WTC11 (cell line): Measurements from ENCODE around the gene ANKIB1. TPM values are rescaled to one million over a fixed set of nuclear protein-coding genes. Genes with fewer than 3 reads are reported as not detected.
A peak's percentile ranks its signal among the peaks of the same experiment; 100 is the strongest.

Experiments
- ATAC-seq: fragments of 200-7000 bp; cut with Tn5 transposase; 2 replicates; pipeline ENCODE4 v1.10.0; 2021; ENCODE audit warnings: mild to moderate bottlenecking, moderate library complexity
- CTCF ChIA-PET: fragments of 300-600 bp; sonication (Branson Sonifier 250); formaldehyde crosslinking; loops from one replicate; lab custom pipeline; 2021; ENCODE audit warnings: antibody characterized with exemption; lab: Charles Lee
- POLR2A ChIA-PET: fragments of 350-600 bp; sonication (Branson Sonifier 250); formaldehyde crosslinking; loops from one replicate; lab custom pipeline; 2021; ENCODE audit warnings: antibody characterized with exemption; lab: Charles Lee
- DNase-seq: peaks from one replicate; pipeline ENCODE4 v3.0.0; 2021; ENCODE audit warnings: low spot score
- H3K27ac Mint-ChIP-seq: 2 replicates; pipeline ENCODE4 v1.8.0; 2021; ENCODE audit warnings: mixed read lengths
- H3K27me3 Mint-ChIP-seq: 2 replicates; pipeline ENCODE4 v1.8.0; 2021; ENCODE audit warnings: low read depth, mild to moderate bottlenecking, moderate library complexity, mixed read lengths
- H3K36me3 Mint-ChIP-seq: 2 replicates; pipeline ENCODE4 v1.8.0; 2021; ENCODE audit warnings: mixed read lengths
- H3K4me1 Mint-ChIP-seq: 2 replicates; pipeline ENCODE4 v1.8.0; 2022; ENCODE audit warnings: mixed read lengths
- H3K4me3 Mint-ChIP-seq: 2 replicates; pipeline ENCODE4 v1.8.0; 2021; ENCODE audit warnings: mild to moderate bottlenecking, moderate library complexity, mixed read lengths
- H3K9me3 Mint-ChIP-seq: 2 replicates; pipeline ENCODE4 v1.8.0; 2021; ENCODE audit warnings: mixed read lengths
- ATF1 ChIP-seq: sonication (generic); formaldehyde crosslinking; IDR thresholded peaks from 2 replicates; pipeline ENCODE4 v1.8.1; 2023; ENCODE audit warnings: mild to moderate bottlenecking, moderate library complexity, missing genetic modification reagents
- ATF3 ChIP-seq: sonication (generic); formaldehyde crosslinking; conservative IDR thresholded peaks from 2 replicates; pipeline ENCODE4 v1.8.1; 2022; ENCODE audit warnings: mild to moderate bottlenecking, missing genetic modification reagents
- CBFB ChIP-seq: sonication (generic); formaldehyde crosslinking; IDR thresholded peaks from 2 replicates; pipeline ENCODE4 v1.8.1; 2022; ENCODE audit warnings: mild to moderate bottlenecking, low read depth, missing genetic modification reagents
- CREB1 ChIP-seq: sonication (generic); formaldehyde crosslinking; IDR thresholded peaks from 2 replicates; pipeline ENCODE4 v1.8.0; 2023; ENCODE audit warnings: mild to moderate bottlenecking, missing genetic modification reagents
- ETV6 ChIP-seq: sonication (generic); formaldehyde crosslinking; IDR thresholded peaks from 2 replicates; pipeline ENCODE4 v1.8.1; 2022; ENCODE audit warnings: mild to moderate bottlenecking, missing genetic modification reagents
- FOXK1 ChIP-seq: sonication (generic); formaldehyde crosslinking; IDR thresholded peaks from 2 replicates; pipeline ENCODE4 v1.8.0; 2022; ENCODE audit warnings: mild to moderate bottlenecking, moderate library complexity, missing genetic modification reagents
- FOXP4 ChIP-seq: sonication (generic); formaldehyde crosslinking; IDR thresholded peaks from 2 replicates; pipeline ENCODE4 v1.8.0; 2022; ENCODE audit warnings: mild to moderate bottlenecking, missing genetic modification reagents
- HMGA2 ChIP-seq: fragments of 250-450 bp; sonication (Bioruptor Pico); IDR thresholded peaks from 2 replicates; pipeline ENCODE4 v1.4.0; 2021; ENCODE audit warnings: mild to moderate bottlenecking, moderate library complexity
- HMGXB4 ChIP-seq: sonication (generic); formaldehyde crosslinking; IDR thresholded peaks from 2 replicates; pipeline ENCODE4 v1.8.1; 2023; ENCODE audit warnings: mild to moderate bottlenecking, moderate library complexity, missing genetic modification reagents
- IRF1 ChIP-seq: sonication (generic); formaldehyde crosslinking; IDR thresholded peaks from 2 replicates; pipeline ENCODE4 v1.8.0; 2023; ENCODE audit warnings: missing genetic modification reagents
- MAX ChIP-seq: sonication (generic); formaldehyde crosslinking; IDR thresholded peaks from 2 replicates; pipeline ENCODE4 v1.8.0; 2022; ENCODE audit warnings: mild to moderate bottlenecking, missing genetic modification reagents
- NFYB ChIP-seq: sonication (generic); formaldehyde crosslinking; conservative IDR thresholded peaks from 2 replicates; pipeline ENCODE4 v1.8.0; 2022; ENCODE audit warnings: low read depth, missing genetic modification reagents
- NR2C2 ChIP-seq: sonication (generic); formaldehyde crosslinking; IDR thresholded peaks from 2 replicates; pipeline ENCODE4 v1.8.0; 2022; ENCODE audit warnings: mild to moderate bottlenecking, missing genetic modification reagents
- SMAD4 ChIP-seq: sonication (generic); formaldehyde crosslinking; IDR thresholded peaks from 2 replicates; pipeline ENCODE4 v1.8.0; 2022; ENCODE audit warnings: mild to moderate bottlenecking, missing genetic modification reagents
- SOX15 ChIP-seq: fragments of 250-450 bp; sonication (Bioruptor Pico); IDR thresholded peaks from 2 replicates; pipeline ENCODE4 v1.9.0; 2021; ENCODE audit warnings: mild to moderate bottlenecking
- ZMAT4 ChIP-seq: fragments of 250-450 bp; sonication (Bioruptor Pico); IDR thresholded peaks from 2 replicates; pipeline ENCODE4 v1.9.0; 2021; ENCODE audit warnings: mild to moderate bottlenecking
- ZNF219 ChIP-seq: sonication (generic); formaldehyde crosslinking; IDR thresholded peaks from 2 replicates; pipeline ENCODE4 v1.8.0; 2023; ENCODE audit warnings: missing genetic modification reagents, mild to moderate bottlenecking, borderline replicate concordance
- ZNF263 ChIP-seq: sonication (generic); formaldehyde crosslinking; IDR thresholded peaks from 2 replicates; pipeline ENCODE4 v1.8.1; 2022; ENCODE audit warnings: low read depth, mild to moderate bottlenecking, moderate library complexity, missing genetic modification reagents
- ZNF512 ChIP-seq: sonication (generic); formaldehyde crosslinking; IDR thresholded peaks from 2 replicates; pipeline ENCODE4 v1.8.1; 2022; ENCODE audit warnings: missing genetic modification reagents, borderline replicate concordance
- total RNA-seq: library from RNA; stranded (reverse); gene quantifications from 3 replicates; pipeline ENCODE4 v1.2.3, GENCODE V29; 2021

The ANKIB1 gene
- total RNA-seq, 1 experiment from 2014 or later, result 38.5 TPM

- TF ChIP-seq FOXP4 (CRISPR knock-in tag), result no peak
- no peak for TF ChIP-seq HMGXB4 (CRISPR knock-in tag)
- TF ChIP-seq NR2C2 (CRISPR knock-in tag), result no peak
- no peak for TF ChIP-seq ATF3 (CRISPR knock-in tag)
- no peak for TF ChIP-seq ATF1 (CRISPR knock-in tag)
These were observed 177.9 kb downstream of the ANKIB1 start (continued) for GRCh38 chr7:92423710-92424131.

- DNase-seq, result peak; percentile 50
- Mint-ChIP-seq H3K27me3 (no peaks in the 10 kb centered on the region; the same call in none of the 2 replicates), H3K4me1 (peaks cover 24% of the 10 kb centered on the region)
- TF ChIP-seq CREB1 (CRISPR knock-in tag) (no peak), MAX (CRISPR knock-in tag) (no peak), NR2C2 (CRISPR knock-in tag) (no peak), IRF1 (CRISPR knock-in tag) (no peak), SMAD4 (no peak), SOX15 (no peak), ZNF219 (CRISPR knock-in tag) (no peak), HMGA2 (CRISPR knock-in tag) (no peak), NFYB (CRISPR knock-in tag) (no peak), CBFB (no peak), ATF1 (CRISPR knock-in tag) (no peak), ZMAT4 (no peak), ZNF263 (CRISPR knock-in tag) (no peak), ZNF512 (CRISPR knock-in tag) (no peak), ETV6 (no peak), FOXK1 (no peak)
- TF ChIP-seq, all 79 proteins: peak for 0
- Mint-ChIP-seq H3K36me3 (no peaks in the 10 kb centered on the region), H3K4me3 (no peak overlapping the region), H3K9me3 (no peaks in the 10 kb centered on the region), H3K27ac (no peak overlapping the region; the same call in 1 of the 2 replicates)
- ChIA-PET POLR2A (interaction anchor here (2.9 kb wide), 1 partner anchor 22 kb away, joined by 13 read pairs; the partner anchor contains the start of gene GATAD1), CTCF (interaction anchor here (0.6 to 7.4 kb wide), 13 partner anchors 8 to 246 kb away, joined by 3 to 177 read pairs (median 5); partner anchors contain the start of genes ANKIB1, GATAD1, KRIT1 and LRRD1)
- peak; percentile 67 for ATAC-seq
These were observed 179.7 kb downstream of the ANKIB1 start for GRCh38 chr7:92425311-92425947.
